ENCODE data around the gene ADGB. TPM values are rescaled to one million over a fixed set of nuclear protein-coding genes. Genes with fewer than 3 reads are reported as not detected.

The ADGB gene
- total RNA-seq, 5 donors from 2014 or later (not counting 1 experiment from before 2014, with no cell fraction given): not detected

DNA sequence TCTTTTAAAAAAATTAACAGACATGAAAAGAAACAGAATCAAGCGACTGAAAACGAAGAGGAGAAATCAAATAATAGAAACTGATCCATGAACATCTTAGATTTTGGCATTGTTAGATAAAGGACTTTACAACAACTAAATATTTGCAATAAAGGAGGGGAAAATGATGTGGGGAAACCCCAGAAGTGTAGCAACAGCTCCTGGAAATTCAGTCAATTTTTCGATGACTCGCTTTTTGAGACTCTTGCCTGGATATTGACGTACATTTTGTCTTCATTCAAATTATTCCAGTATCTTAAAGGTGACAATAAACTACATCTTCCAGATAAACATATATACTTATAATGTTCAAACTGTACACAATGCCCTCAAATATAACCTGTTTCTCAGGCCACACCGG, 44.1 kb downstream of the ADGB start:
- no peak overlapping the region for H3K27ac ChIP-seq (ENCODE audit: low read length)
- Mint-ChIP-seq H3K9me3 (peaks cover 0 to 4% (median under 1%) of the 10 kb centered on the region in 3 donors), H3K4me3 (no peak overlapping the region), H3K27ac (no peak overlapping the region), H3K27me3 (peaks cover 0 to 3% of the 10 kb centered on the region in 2 donors), H3K4me1 (no peaks in the 10 kb centered on the region), H3K36me3 (no peaks in the 10 kb centered on the region)
- WGBS (ENCODE audit: insufficient coverage): no CpG with 5 or more reads among the region's 6 CpGs
- CTCF ChIA-PET: no interaction called here
- H3K9me3 ChIP-seq: no peaks in the 10 kb centered on the region
- DNase-seq (no peak), ATAC-seq (replicated peaks in 1 of 4) (no peak)
- H3K4me3 ChIP-seq (ENCODE audit: control insufficient read depth in 1 of 2, extremely low read depth in 1 of 2, low read length in 1 of 2): no peak overlapping the region
- H3K4me1 ChIP-seq (ENCODE audit: control insufficient read depth in 1 of 2, extremely low read depth in 1 of 2, insufficient read depth in 2 of 2, low read length in 2 of 2): no peaks in the 10 kb centered on the region
- no peaks in the 10 kb centered on the region for H3K27me3 ChIP-seq (replicated peaks in 1 of 2; ENCODE audit: control insufficient read depth in 2 of 2, extremely low read depth in 1 of 2, insufficient read depth in 2 of 2, low read length in 1 of 2)
- no peaks in the 10 kb centered on the region for H3K36me3 ChIP-seq (ENCODE audit: control insufficient read depth in 2 of 2, extremely low read depth in 1 of 2, insufficient read depth in 1 of 2, low read length in 1 of 2)
- POLR2A ChIA-PET: no interaction called here

DNA sequence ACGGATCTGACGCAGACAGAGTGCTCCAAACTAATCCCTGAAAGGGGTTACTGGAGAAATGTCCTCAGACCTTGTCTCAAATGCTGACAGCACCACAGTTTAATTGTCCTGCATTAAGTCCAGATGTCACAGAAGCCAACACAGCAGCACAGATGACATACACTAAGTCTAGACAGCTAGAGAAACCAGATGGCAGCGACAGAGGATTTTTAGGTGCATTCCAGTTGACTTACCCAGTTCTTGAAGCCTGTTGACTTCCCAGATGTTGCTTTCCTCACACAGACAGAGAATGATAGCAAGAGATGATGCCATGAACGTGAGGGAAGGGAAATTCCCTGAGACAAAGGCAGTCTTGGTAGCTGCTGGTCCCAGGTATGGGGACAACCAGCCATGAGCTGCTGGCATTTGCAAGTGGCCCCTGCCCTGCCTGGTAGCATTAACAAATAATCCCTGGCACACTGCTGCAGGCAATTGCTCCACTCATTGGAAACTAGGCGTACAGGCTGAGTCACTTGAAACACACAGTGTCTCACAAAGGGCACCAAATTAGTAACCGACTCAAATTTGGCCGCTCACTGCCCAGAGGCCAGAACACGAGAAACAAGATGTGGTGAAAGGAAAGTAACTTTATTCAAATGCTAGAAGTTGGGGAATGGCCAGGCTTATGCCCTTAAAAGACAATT, 52.2 kb downstream of the ADGB start:
- ATAC-seq (replicated peaks in 1 of 4): no peak
- H3K4me1 Mint-ChIP-seq: no peaks in the 10 kb centered on the region
- CTCF ChIA-PET: no interaction called here
- no peak overlapping the region for H3K27ac Mint-ChIP-seq
- Histone ChIP-seq H3K27me3 (replicated peaks in 1 of 2; ENCODE audit: control insufficient read depth in 2 of 2, extremely low read depth in 1 of 2, insufficient read depth in 2 of 2, low read length in 1 of 2) (no peaks in the 10 kb centered on the region), H3K4me1 (ENCODE audit: control insufficient read depth in 1 of 2, extremely low read depth in 1 of 2, insufficient read depth in 2 of 2, low read length in 2 of 2) (no peaks in the 10 kb centered on the region), H3K36me3 (ENCODE audit: control insufficient read depth in 2 of 2, extremely low read depth in 1 of 2, insufficient read depth in 1 of 2, low read length in 1 of 2) (no peaks in the 10 kb centered on the region), H3K9me3 (no peaks in the 10 kb centered on the region), H3K4me3 (ENCODE audit: control insufficient read depth in 1 of 2, extremely low read depth in 1 of 2, low read length in 1 of 2) (no peak overlapping the region), H3K27ac (ENCODE audit: low read length) (no peak overlapping the region)
- peaks cover 0 to 3% of the 10 kb centered on the region in 2 donors for H3K27me3 Mint-ChIP-seq
- no peak for DNase-seq
- POLR2A ChIA-PET: interaction anchor here in 1 of 2 donors (0.5 kb wide), 1 partner anchor 537 kb away, joined by 3 read pairs; no protein-coding TSS in a partner anchor
- H3K9me3 Mint-ChIP-seq: no peaks in the 10 kb centered on the region
- WGBS (ENCODE audit: insufficient coverage): 75% methylated on average over 5 of the region's 8 CpGs
- H3K36me3 Mint-ChIP-seq: no peaks in the 10 kb centered on the region
- H3K4me3 Mint-ChIP-seq: no peak overlapping the region

DNA sequence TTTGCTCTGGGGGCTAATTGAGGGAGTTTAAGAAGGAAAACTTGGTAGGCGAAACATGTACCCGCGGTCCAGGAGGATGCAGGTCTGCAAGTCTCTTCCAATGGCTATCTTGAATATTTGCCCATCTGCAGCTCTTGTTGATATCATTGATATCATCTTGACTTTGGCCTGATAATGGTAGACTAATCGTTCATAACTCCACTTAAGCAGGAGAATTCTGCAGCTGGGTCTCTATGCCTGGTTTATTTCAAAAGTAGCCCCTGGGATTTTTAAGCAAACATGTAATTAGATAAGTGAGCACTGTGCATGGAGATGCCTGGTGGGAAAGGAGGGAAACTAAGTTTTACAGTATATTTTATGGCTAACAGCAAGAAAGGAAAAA, 52.7 kb downstream of the ADGB start:
- no peaks in the 10 kb centered on the region for H3K27me3 ChIP-seq (replicated peaks in 1 of 2; ENCODE audit: control insufficient read depth in 2 of 2, extremely low read depth in 1 of 2, insufficient read depth in 2 of 2, low read length in 1 of 2)
- no peak for ATAC-seq (replicated peaks in 1 of 4)

DNA sequence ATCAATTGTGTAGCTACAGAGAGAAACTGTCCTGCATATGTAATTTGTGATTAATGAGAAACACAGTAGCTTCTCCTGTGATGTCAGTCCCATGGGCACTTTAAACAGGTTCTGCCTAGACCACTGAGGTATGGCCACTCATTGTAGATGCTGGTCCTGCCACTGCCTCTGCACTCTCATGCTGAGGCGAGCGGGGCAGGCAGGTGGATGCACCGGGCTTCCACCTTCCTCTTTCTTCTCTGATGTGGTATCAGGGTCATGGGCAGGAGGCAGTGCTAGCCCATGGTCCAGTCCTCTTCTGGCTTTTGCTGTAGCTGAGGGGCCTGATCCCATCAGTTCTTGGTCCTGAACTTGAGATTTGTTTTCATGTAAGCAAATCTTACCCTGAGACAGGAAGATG, 58.7 kb downstream of the ADGB start:
- Mint-ChIP-seq H3K36me3 (no peaks in the 10 kb centered on the region), H3K27ac (no peak overlapping the region), H3K4me3 (no peak overlapping the region), H3K27me3 (no peaks in the 10 kb centered on the region), H3K4me1 (no peaks in the 10 kb centered on the region), H3K9me3 (peaks cover 0 to 8% (median 3%) of the 10 kb centered on the region in 3 donors)
- Histone ChIP-seq H3K27me3 (replicated peaks in 1 of 2; ENCODE audit: control insufficient read depth in 2 of 2, extremely low read depth in 1 of 2, insufficient read depth in 2 of 2, low read length in 1 of 2) (no peaks in the 10 kb centered on the region), H3K27ac (ENCODE audit: low read length) (no peak overlapping the region), H3K36me3 (ENCODE audit: control insufficient read depth in 2 of 2, extremely low read depth in 1 of 2, insufficient read depth in 1 of 2, low read length in 1 of 2) (no peaks in the 10 kb centered on the region), H3K4me3 (ENCODE audit: control insufficient read depth in 1 of 2, extremely low read depth in 1 of 2, low read length in 1 of 2) (no peak overlapping the region), H3K4me1 (ENCODE audit: control insufficient read depth in 1 of 2, extremely low read depth in 1 of 2, insufficient read depth in 2 of 2, low read length in 2 of 2) (no peaks in the 10 kb centered on the region), H3K9me3 (no peaks in the 10 kb centered on the region)
- WGBS (ENCODE audit: insufficient coverage): 90% methylated on average over 2 of the region's 3 CpGs
- ChIA-PET POLR2A (no interaction called here), CTCF (no interaction called here)
- DNase-seq: no peak
- no peak for ATAC-seq (replicated peaks in 1 of 4)

More for the DNA sequence above, 52.7 kb downstream of the ADGB start:
- Mint-ChIP-seq H3K4me3 (no peak overlapping the region), H3K4me1 (no peaks in the 10 kb centered on the region), H3K36me3 (no peaks in the 10 kb centered on the region), H3K9me3 (no peaks in the 10 kb centered on the region), H3K27ac (no peak overlapping the region), H3K27me3 (peaks cover 0 to 3% of the 10 kb centered on the region in 2 donors)
- H3K9me3 ChIP-seq: no peaks in the 10 kb centered on the region
- H3K4me3 ChIP-seq (ENCODE audit: control insufficient read depth in 1 of 2, extremely low read depth in 1 of 2, low read length in 1 of 2): no peak overlapping the region
- H3K36me3 ChIP-seq (ENCODE audit: control insufficient read depth in 2 of 2, extremely low read depth in 1 of 2, insufficient read depth in 1 of 2, low read length in 1 of 2): no peaks in the 10 kb centered on the region
- no peak overlapping the region for H3K27ac ChIP-seq (ENCODE audit: low read length)
- no peak for DNase-seq
- POLR2A ChIA-PET: no interaction called here
- CTCF ChIA-PET: no interaction called here
- H3K4me1 ChIP-seq (ENCODE audit: control insufficient read depth in 1 of 2, extremely low read depth in 1 of 2, insufficient read depth in 2 of 2, low read length in 2 of 2): no peaks in the 10 kb centered on the region
- WGBS (ENCODE audit: insufficient coverage): 100% methylated on average over 1 of the region's 4 CpGs

- no peaks in the 10 kb centered on the region for H3K4me1 ChIP-seq (ENCODE audit: control insufficient read depth in 1 of 2, extremely low read depth in 1 of 2, insufficient read depth in 2 of 2, low read length in 2 of 2)
Measured at GRCh38 chr6:146664871-146665360, 66.1 kb downstream of the ADGB start.

GRCh38 chr6:146666909-146667308, 68.1 kb downstream of the ADGB start:
- DNase-seq: no peak
- CTCF ChIA-PET: no interaction called here
- Mint-ChIP-seq H3K9me3 (peaks cover 0 to 4% (median 4%) of the 10 kb centered on the region in 3 donors), H3K4me3 (no peak overlapping the region), H3K4me1 (no peaks in the 10 kb centered on the region), H3K36me3 (no peaks in the 10 kb centered on the region), H3K27me3 (peaks cover 4 to 26% of the 10 kb centered on the region in 2 donors), H3K27ac (no peak overlapping the region)
- H3K27ac ChIP-seq (ENCODE audit: low read length): no peak overlapping the region
- no peak for ATAC-seq (replicated peaks in 1 of 4)
- H3K9me3 ChIP-seq: no peaks in the 10 kb centered on the region
- H3K27me3 ChIP-seq (replicated peaks in 1 of 2; ENCODE audit: control insufficient read depth in 2 of 2, extremely low read depth in 1 of 2, insufficient read depth in 2 of 2, low read length in 1 of 2): no peaks in the 10 kb centered on the region
- no peak overlapping the region for H3K4me3 ChIP-seq (ENCODE audit: control insufficient read depth in 1 of 2, extremely low read depth in 1 of 2, low read length in 1 of 2)
- no peaks in the 10 kb centered on the region for H3K36me3 ChIP-seq (ENCODE audit: control insufficient read depth in 2 of 2, extremely low read depth in 1 of 2, insufficient read depth in 1 of 2, low read length in 1 of 2)
- no peaks in the 10 kb centered on the region for H3K4me1 ChIP-seq (ENCODE audit: control insufficient read depth in 1 of 2, extremely low read depth in 1 of 2, insufficient read depth in 2 of 2, low read length in 2 of 2)
- no CpG with 5 or more reads among the region's 2 CpGs for WGBS (ENCODE audit: insufficient coverage)
- POLR2A ChIA-PET: no interaction called here

More at GRCh38 chr6:146664871-146665360, 66.1 kb downstream of the ADGB start:
- 100% methylated on average over 1 of the region's 3 CpGs for WGBS (ENCODE audit: insufficient coverage)
- Mint-ChIP-seq H3K36me3 (no peaks in the 10 kb centered on the region), H3K9me3 (peaks cover 0 to 8% (median 5%) of the 10 kb centered on the region in 3 donors), H3K4me1 (no peaks in the 10 kb centered on the region), H3K27ac (no peak overlapping the region), H3K27me3 (peaks cover 0 to 22% of the 10 kb centered on the region in 2 donors), H3K4me3 (no peak overlapping the region)
- Histone ChIP-seq H3K27ac (ENCODE audit: low read length) (no peak overlapping the region), H3K9me3 (no peaks in the 10 kb centered on the region), H3K36me3 (ENCODE audit: control insufficient read depth in 2 of 2, extremely low read depth in 1 of 2, insufficient read depth in 1 of 2, low read length in 1 of 2) (no peaks in the 10 kb centered on the region), H3K27me3 (replicated peaks in 1 of 2; ENCODE audit: control insufficient read depth in 2 of 2, extremely low read depth in 1 of 2, insufficient read depth in 2 of 2, low read length in 1 of 2) (no peaks in the 10 kb centered on the region), H3K4me3 (ENCODE audit: control insufficient read depth in 1 of 2, extremely low read depth in 1 of 2, low read length in 1 of 2) (no peak overlapping the region)
- DNase-seq (no peak), ATAC-seq (replicated peaks in 1 of 4) (no peak)
- ChIA-PET POLR2A (no interaction called here), CTCF (no interaction called here)
